Activated CD4-positive, CD25-positive, alpha-beta regulatory T cell treated with anti-CD3 and anti-CD28 coated beads, Interleukin-2, amount 50 U/mL, for 16 hours (primary cell): ENCODE results near the gene DNAJB11.
A peak's percentile ranks its signal among the peaks of the same experiment; 100 is the strongest.
"Not testable (repeated sequence)": the region's sequence is repeated elsewhere in the genome, so short reads cannot be mapped to it uniquely, and the experiment has no call there.

Experiments used
- DNase-seq: peaks from one replicate; pipeline ENCODE4 v3.0.0-alpha.2; 2020; ENCODE audit warnings: low read depth, low spot score

The DNAJB11 gene

GRCh38 chr3:186617036-186617946, 46.8 kb downstream of the DNAJB11 start:
- DNase-seq: peak; percentile 72

- DNase-seq: no peak
Measured at GRCh38 chr3:186618318-186618938, 47.9 kb downstream of the DNAJB11 start.

GRCh38 chr3:186619787-186620212, 49.3 kb downstream of the DNAJB11 start:
- DNase-seq: no peak

GRCh38 chr3:186620213-186621092, 49.9 kb downstream of the DNAJB11 start:
- no peak for DNase-seq

GRCh38 chr3:186621894-186622650, 51.6 kb downstream of the DNAJB11 start:
- no peak for DNase-seq

GRCh38 chr3:186622651-186623310, 52.3 kb downstream of the DNAJB11 start:
- DNase-seq: no peak

- DNase-seq: no peak
Measured at GRCh38 chr3:186624598-186624997, 54.1 kb downstream of the DNAJB11 start.

- DNase-seq: no peak
Measured at GRCh38 chr3:186625600-186626042, 55.1 kb downstream of the DNAJB11 start.

- DNase-seq: no peak
Measured at GRCh38 chr3:186626254-186626847, 55.8 kb downstream of the DNAJB11 start.

GRCh38 chr3:186627852-186628414, 57.4 kb downstream of the DNAJB11 start:
- no peak for DNase-seq

- DNase-seq: no peak
Measured at GRCh38 chr3:186628756-186629155, 58.2 kb downstream of the DNAJB11 start.

GRCh38 chr3:186630950-186631641, 60.6 kb downstream of the DNAJB11 start:
- no peak for DNase-seq

- DNase-seq: no peak
Measured at GRCh38 chr3:186633481-186633880, 63.0 kb downstream of the DNAJB11 start.

GRCh38 chr3:186634207-186634606, 63.7 kb downstream of the DNAJB11 start:
- DNase-seq: not testable (repeated sequence)
